H9 (cell line): ENCODE results near the gene AKAP9. TPM values are rescaled to one million over a fixed set of nuclear protein-coding genes. Genes with fewer than 3 reads are reported as not detected.
A peak's percentile ranks its signal among the peaks of the same experiment; 100 is the strongest.

ENCODE experiments used
- DNase-seq: peaks from one replicate; pipeline ENCODE4 v3.0.0-alpha.2; 2017
- H2AFZ ChIP-seq: one replicate; pipeline ENCODE4 v1.6.1; 2013; ENCODE audit warnings: mild to moderate bottlenecking, low read length, control low read depth, moderate library complexity
- H2AK5ac ChIP-seq: 2 replicates; pipeline ENCODE4 v1.6.1; 2013; ENCODE audit warnings: low read length, control low read depth, mixed read lengths; ENCODE audit not compliant: insufficient read length
- H2BK120ac ChIP-seq: one replicate; pipeline ENCODE4 v1.6.1; 2013; ENCODE audit warnings: low read depth, mild to moderate bottlenecking, low read length, control low read depth, inconsistent platforms; ENCODE audit not compliant: poor library complexity, severe bottlenecking
- H2BK12ac ChIP-seq: 2 replicates; pipeline ENCODE4 v1.6.1; 2013; ENCODE audit warnings: low read length, control low read depth, mixed read lengths, low read depth; ENCODE audit not compliant: insufficient read length
- H2BK15ac ChIP-seq: 2 replicates; pipeline ENCODE4 v1.6.1; 2013; ENCODE audit warnings: low read depth, low read length, control low read depth
- H2BK20ac ChIP-seq: one replicate; pipeline ENCODE4 v1.6.1; 2013; ENCODE audit warnings: low read depth, mild to moderate bottlenecking, low read length, control low read depth, inconsistent platforms; ENCODE audit not compliant: poor library complexity, severe bottlenecking
- H2BK5ac ChIP-seq: 2 replicates; pipeline ENCODE4 v1.6.1; 2013; ENCODE audit warnings: low read length, control low read depth, mixed read lengths; ENCODE audit not compliant: insufficient read length
- H3K14ac ChIP-seq: 2 replicates; pipeline ENCODE4 v1.6.1; 2013; ENCODE audit warnings: low read length, control low read depth; ENCODE audit not compliant: insufficient read depth
- H3K18ac ChIP-seq: 2 replicates; pipeline ENCODE4 v1.6.1; 2013; ENCODE audit warnings: low read depth, mild to moderate bottlenecking, mixed read lengths, low read length, control low read depth; ENCODE audit not compliant: insufficient read length
- H3K23ac ChIP-seq: 2 replicates; pipeline ENCODE4 v1.6.1; 2013; ENCODE audit warnings: low read length, control low read depth, mixed read lengths, low read depth; ENCODE audit not compliant: insufficient read length
- H3K23me2 ChIP-seq: 2 replicates; pipeline ENCODE4 v1.6.1; 2013; ENCODE audit warnings: low read depth, mild to moderate bottlenecking, mixed read lengths, low read length, control low read depth; ENCODE audit not compliant: insufficient read length, poor library complexity, severe bottlenecking
- H3K27ac ChIP-seq: 2 replicates; pipeline ENCODE4 v1.5.1; 2013; ENCODE audit warnings: low read length, control low read depth, mixed read lengths, low read depth; ENCODE audit not compliant: insufficient read length
- H3K27me3 ChIP-seq: 2 replicates; pipeline ENCODE4 v1.6.1; 2013; ENCODE audit warnings: low read length, control low read depth, inconsistent platforms; ENCODE audit not compliant: insufficient read depth
- H3K4ac ChIP-seq: 2 replicates; pipeline ENCODE4 v1.6.1; 2013; ENCODE audit warnings: low read depth, mild to moderate bottlenecking, control low read depth, inconsistent platforms, low read length, moderate library complexity
- H3K4me1 ChIP-seq: 2 replicates; pipeline ENCODE4 v1.6.1; 2013; ENCODE audit warnings: low read length, control low read depth, inconsistent platforms; ENCODE audit not compliant: insufficient read depth
- H3K4me2 ChIP-seq: 2 replicates; pipeline ENCODE4 v1.6.1; 2013; ENCODE audit warnings: low read length, control low read depth, mixed read lengths; ENCODE audit not compliant: insufficient read length, insufficient read depth
- H3K56ac ChIP-seq: 2 replicates; pipeline ENCODE4 v1.6.1; 2013; ENCODE audit warnings: low read depth, mild to moderate bottlenecking, mixed read lengths, low read length, control low read depth; ENCODE audit not compliant: insufficient read length
- H3K79me1 ChIP-seq: 2 replicates; pipeline ENCODE4 v1.6.1; 2013; ENCODE audit warnings: low read depth, mild to moderate bottlenecking, moderate library complexity, low read length, control low read depth, inconsistent platforms; ENCODE audit not compliant: insufficient read depth, poor library complexity, severe bottlenecking
- H3K79me2 ChIP-seq: 2 replicates; pipeline ENCODE4 v1.6.1; 2013; ENCODE audit warnings: low read length, control low read depth, inconsistent platforms; ENCODE audit not compliant: insufficient read depth
- H3K9ac ChIP-seq: 2 replicates; pipeline ENCODE4 v1.6.1; 2013; ENCODE audit warnings: low read length, control low read depth, mixed read lengths; ENCODE audit not compliant: insufficient read length; ENCODE audit errors: extremely low read depth
- H3K9me3 ChIP-seq: one replicate; pipeline ENCODE4 v1.6.1; 2013; ENCODE audit warnings: low read depth, low read length, inconsistent platforms; ENCODE audit not compliant: control insufficient read depth
- H3T11ph ChIP-seq: one replicate; pipeline ENCODE4 v1.6.1; 2013; ENCODE audit warnings: mild to moderate bottlenecking, low read length, control low read depth, inconsistent platforms
- H4K20me1 ChIP-seq: one replicate; pipeline ENCODE4 v1.6.1; 2013; ENCODE audit not compliant: control insufficient read depth, insufficient read length, insufficient read depth
- H4K5ac ChIP-seq: 2 replicates; pipeline ENCODE4 v1.6.1; 2013; ENCODE audit warnings: low read depth, mild to moderate bottlenecking, mixed read lengths, low read length, control low read depth; ENCODE audit not compliant: insufficient read length
- H4K8ac ChIP-seq: replicated peaks from 2 replicates; pipeline ENCODE4 v1.6.1; 2013; ENCODE audit warnings: low read length, control low read depth, mixed read lengths, low read depth; ENCODE audit not compliant: insufficient read length
- H4K91ac ChIP-seq: 2 replicates; pipeline ENCODE4 v1.6.1; 2013; ENCODE audit warnings: low read depth, mild to moderate bottlenecking, moderate library complexity, mixed read lengths, low read length, control low read depth; ENCODE audit not compliant: insufficient read length
- H3K27ac Mint-ChIP-seq, 3 experiments: 2 replicates in 2 of 3; 3 replicates in 1 of 3; pipeline ENCODE4 v1.8.0; 2020 to 2021; ENCODE audit warnings: mixed read lengths in 3 of 3, mild to moderate bottlenecking in 1 of 3, moderate library complexity in 1 of 3
- H3K27me3 Mint-ChIP-seq: 2 replicates; pipeline ENCODE4 v1.8.0; 2021; ENCODE audit warnings: low read depth, mild to moderate bottlenecking, moderate library complexity, mixed read lengths
- H3K36me3 Mint-ChIP-seq, 3 experiments: 2 replicates in 2 of 3; 3 replicates in 1 of 3; pipeline ENCODE4 v1.8.0; 2020 to 2021; ENCODE audit warnings: low read depth in 3 of 3, mixed read lengths in 3 of 3; ENCODE audit not compliant: insufficient read depth in 1 of 3
- H3K4me1 Mint-ChIP-seq, 2 experiments: 2 replicates each; pipeline ENCODE4 v1.8.0; 2020; ENCODE audit warnings: mixed read lengths in 2 of 2
- H3K4me3 Mint-ChIP-seq, 2 experiments: 2 replicates in 1 of 2; 3 replicates in 1 of 2; pipeline ENCODE4 v1.8.0; 2020 to 2021; ENCODE audit warnings: mild to moderate bottlenecking in 2 of 2, mixed read lengths in 2 of 2, moderate library complexity in 1 of 2
- H3K9me3 Mint-ChIP-seq, 2 experiments: 2 replicates in 1 of 2; 3 replicates in 1 of 2; pipeline ENCODE4 v1.8.0; 2020; ENCODE audit warnings: mild to moderate bottlenecking in 2 of 2, mixed read lengths in 2 of 2, moderate library complexity in 1 of 2
- WGBS: extraction: QIAGEN DNeasy Blood & Tissue Kit; methylation state at CpG from one replicate; pipeline ENCODE4 v1.1.7; 2013; ENCODE audit warnings: missing lambda C conversion rate, low lambda C conversion rate, mixed read lengths; ENCODE audit not compliant: insufficient read length; ENCODE audit errors: extremely low coverage; 5-methylcytosine and 5-hydroxymethylcytosine counted together
- total RNA-seq: library from RNA; stranded (reverse); gene quantifications from 2 replicates; pipeline ENCODE4 v1.2.1, GENCODE V29; 2021
- TF ChIP-seq, protein P1 (sequence below): fragments of 200-600 bp; sonication (generic); conservative IDR thresholded peaks from 3 replicates; pipeline ENCODE4 v1.8.0; 2021; ENCODE audit warnings: antibody characterized with exemption, mild to moderate bottlenecking

AKAP9 gene
- total RNA-seq, 1 experiment from 2014 or later: 22.4 TPM

DNA sequence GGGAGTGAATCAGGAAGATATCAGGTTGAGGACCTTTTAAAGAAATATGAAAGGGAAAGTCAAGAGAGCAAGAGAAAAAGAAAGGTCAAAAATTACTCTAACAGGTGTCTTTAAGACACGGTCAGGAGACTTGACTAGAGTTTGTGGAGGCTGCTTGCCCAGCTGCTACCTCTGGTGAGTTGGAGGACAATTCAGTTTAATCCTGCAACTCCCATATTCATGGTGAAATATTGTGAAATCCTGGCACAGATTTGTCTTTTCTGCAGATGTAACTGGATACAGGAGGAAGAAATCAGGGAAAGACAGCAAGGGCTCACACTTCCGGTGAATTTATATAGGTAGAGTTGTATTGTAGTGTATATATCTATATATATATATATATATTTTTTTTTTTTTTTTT lies 93.5 kb downstream of the AKAP9 start:
- no peaks in the 10 kb centered on the region for H3K23me2 ChIP-seq
- H2AFZ ChIP-seq: no peak overlapping the region
- H2BK5ac ChIP-seq: no peak overlapping the region
- H2BK20ac ChIP-seq: no peak overlapping the region
- no peak overlapping the region for H3K14ac ChIP-seq
- Mint-ChIP-seq H3K27ac (peak overlapping the region in 1 of 3 experiments; percentile 38; a peak in 2 of 7 replicates), H3K36me3 (peaks cover 9 to 33% (median 23%) of the 10 kb centered on the region in 3 experiments; a peak in 6 of 7 replicates), H3K4me1 (peaks cover 0 to 14% of the 10 kb centered on the region in 2 experiments; a peak in 3 of 4 replicates), H3K4me3 (no peak overlapping the region), H3K9me3 (no peaks in the 10 kb centered on the region), H3K27me3 (no peaks in the 10 kb centered on the region)
- no CpG with 5 or more reads among the region's 2 CpGs for WGBS
- no peak overlapping the region for H4K91ac ChIP-seq
- H3K27ac ChIP-seq: no peak overlapping the region
- no peak overlapping the region for H2BK120ac ChIP-seq
- no peak overlapping the region for H3K9ac ChIP-seq
- no peaks in the 10 kb centered on the region for H3K9me3 ChIP-seq
- H3K4ac ChIP-seq: no peak overlapping the region
- no peaks in the 10 kb centered on the region for H3K27me3 ChIP-seq
- no peaks in the 10 kb centered on the region for H4K20me1 ChIP-seq
- no peak overlapping the region for H4K8ac ChIP-seq
- no peak overlapping the region for H2BK15ac ChIP-seq
- no peak overlapping the region for H3K4me2 ChIP-seq
- H3K79me2 ChIP-seq: no peaks in the 10 kb centered on the region
- DNase-seq: no peak
- H2BK12ac ChIP-seq: no peak overlapping the region
- H3K79me1 ChIP-seq: no peaks in the 10 kb centered on the region
- H3K23ac ChIP-seq: no peak overlapping the region
- no peak overlapping the region for H2AK5ac ChIP-seq
- H4K5ac ChIP-seq: no peak overlapping the region
- no peak overlapping the region for H3K18ac ChIP-seq
- no peaks in the 10 kb centered on the region for H3K4me1 ChIP-seq
- no peak overlapping the region for H3K56ac ChIP-seq
- H3T11ph ChIP-seq: no peak overlapping the region
- TF ChIP-seq, protein P1, sequence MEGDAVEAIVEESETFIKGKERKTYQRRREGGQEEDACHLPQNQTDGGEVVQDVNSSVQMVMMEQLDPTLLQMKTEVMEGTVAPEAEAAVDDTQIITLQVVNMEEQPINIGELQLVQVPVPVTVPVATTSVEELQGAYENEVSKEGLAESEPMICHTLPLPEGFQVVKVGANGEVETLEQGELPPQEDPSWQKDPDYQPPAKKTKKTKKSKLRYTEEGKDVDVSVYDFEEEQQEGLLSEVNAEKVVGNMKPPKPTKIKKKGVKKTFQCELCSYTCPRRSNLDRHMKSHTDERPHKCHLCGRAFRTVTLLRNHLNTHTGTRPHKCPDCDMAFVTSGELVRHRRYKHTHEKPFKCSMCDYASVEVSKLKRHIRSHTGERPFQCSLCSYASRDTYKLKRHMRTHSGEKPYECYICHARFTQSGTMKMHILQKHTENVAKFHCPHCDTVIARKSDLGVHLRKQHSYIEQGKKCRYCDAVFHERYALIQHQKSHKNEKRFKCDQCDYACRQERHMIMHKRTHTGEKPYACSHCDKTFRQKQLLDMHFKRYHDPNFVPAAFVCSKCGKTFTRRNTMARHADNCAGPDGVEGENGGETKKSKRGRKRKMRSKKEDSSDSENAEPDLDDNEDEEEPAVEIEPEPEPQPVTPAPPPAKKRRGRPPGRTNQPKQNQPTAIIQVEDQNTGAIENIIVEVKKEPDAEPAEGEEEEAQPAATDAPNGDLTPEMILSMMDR: no peak
